Neutrophil (primary cell): ENCODE measurements around the gene TMEM132E.

Source experiments
- H3K27ac ChIP-seq: fragments of 200-600 bp; sonication (generic); 2 replicates; pipeline ENCODE4 v1.5.1; 2016; ENCODE audit warnings: mild to moderate bottlenecking, moderate library complexity
- H3K27me3 ChIP-seq: fragments of 200-600 bp; sonication (generic); 2 replicates; pipeline ENCODE4 v1.6.0; 2016; ENCODE audit warnings: mild to moderate bottlenecking
- H3K36me3 ChIP-seq: fragments of 200-600 bp; sonication (generic); 2 replicates; pipeline ENCODE4 v1.5.1; 2017
- H3K4me1 ChIP-seq, 2 experiments: fragments of 200-600 bp in 1 of 2; sonication (generic) in 1 of 2; 1 replicate in 1 of 2; 2 replicates in 1 of 2; pipeline versions ENCODE4 v1.5.1 to v1.6.1; 2013 to 2016; ENCODE audit warnings: low read depth in 1 of 2, low read length in 1 of 2, mild to moderate bottlenecking in 1 of 2, moderate library complexity in 1 of 2; ENCODE audit not compliant: control insufficient read depth in 1 of 2, insufficient read depth in 1 of 2
- H3K4me3 ChIP-seq, 2 experiments: fragments of 200-600 bp in 1 of 2; sonication (generic) in 1 of 2; 1 replicate in 1 of 2; 2 replicates in 1 of 2; pipeline ENCODE4 v1.5.1; 2013 to 2016; ENCODE audit warnings: low read depth in 1 of 2, low read length in 1 of 2, mild to moderate bottlenecking in 1 of 2, moderate library complexity in 1 of 2
- H3K9me3 ChIP-seq: fragments of 200-600 bp; sonication (generic); 2 replicates; pipeline ENCODE4 v1.5.1; 2016
- TF ChIP-seq, protein P1 (sequence below): fragments of 200-600 bp; sonication (generic); IDR thresholded peaks from 2 replicates; pipeline ENCODE4 v1.5.1; 2016; ENCODE audit warnings: antibody characterized with exemption

Gene TMEM132E

DNA sequence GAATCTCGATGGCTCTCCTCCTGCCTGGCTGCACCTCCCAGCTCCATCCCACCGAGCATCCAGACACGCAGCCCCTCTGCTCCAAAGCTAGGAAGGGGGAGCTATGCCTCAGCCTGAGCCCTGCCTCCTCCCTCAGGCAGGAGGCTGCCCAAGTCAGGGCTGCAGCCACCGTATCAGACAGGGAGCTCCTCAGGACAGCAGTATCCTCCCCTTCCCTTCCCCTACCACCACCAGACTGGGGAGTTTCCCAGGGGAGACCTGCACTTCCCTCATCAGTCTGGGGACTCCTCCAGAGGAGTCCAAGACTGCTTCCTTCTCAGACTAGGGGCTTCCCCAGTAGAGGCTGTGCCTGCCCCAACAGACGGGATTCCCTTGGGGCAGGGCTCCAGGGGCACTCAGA, 17.5 kb downstream of the TMEM132E start:
- Histone ChIP-seq H3K36me3 (no peaks in the 10 kb centered on the region), H3K4me1 (no peaks in the 10 kb centered on the region), H3K27ac (no peak overlapping the region), H3K4me3 (no peak overlapping the region), H3K27me3 (peaks cover 73% of the 10 kb centered on the region), H3K9me3 (no peaks in the 10 kb centered on the region)
- TF ChIP-seq, protein P1, sequence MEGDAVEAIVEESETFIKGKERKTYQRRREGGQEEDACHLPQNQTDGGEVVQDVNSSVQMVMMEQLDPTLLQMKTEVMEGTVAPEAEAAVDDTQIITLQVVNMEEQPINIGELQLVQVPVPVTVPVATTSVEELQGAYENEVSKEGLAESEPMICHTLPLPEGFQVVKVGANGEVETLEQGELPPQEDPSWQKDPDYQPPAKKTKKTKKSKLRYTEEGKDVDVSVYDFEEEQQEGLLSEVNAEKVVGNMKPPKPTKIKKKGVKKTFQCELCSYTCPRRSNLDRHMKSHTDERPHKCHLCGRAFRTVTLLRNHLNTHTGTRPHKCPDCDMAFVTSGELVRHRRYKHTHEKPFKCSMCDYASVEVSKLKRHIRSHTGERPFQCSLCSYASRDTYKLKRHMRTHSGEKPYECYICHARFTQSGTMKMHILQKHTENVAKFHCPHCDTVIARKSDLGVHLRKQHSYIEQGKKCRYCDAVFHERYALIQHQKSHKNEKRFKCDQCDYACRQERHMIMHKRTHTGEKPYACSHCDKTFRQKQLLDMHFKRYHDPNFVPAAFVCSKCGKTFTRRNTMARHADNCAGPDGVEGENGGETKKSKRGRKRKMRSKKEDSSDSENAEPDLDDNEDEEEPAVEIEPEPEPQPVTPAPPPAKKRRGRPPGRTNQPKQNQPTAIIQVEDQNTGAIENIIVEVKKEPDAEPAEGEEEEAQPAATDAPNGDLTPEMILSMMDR = no peak

DNA sequence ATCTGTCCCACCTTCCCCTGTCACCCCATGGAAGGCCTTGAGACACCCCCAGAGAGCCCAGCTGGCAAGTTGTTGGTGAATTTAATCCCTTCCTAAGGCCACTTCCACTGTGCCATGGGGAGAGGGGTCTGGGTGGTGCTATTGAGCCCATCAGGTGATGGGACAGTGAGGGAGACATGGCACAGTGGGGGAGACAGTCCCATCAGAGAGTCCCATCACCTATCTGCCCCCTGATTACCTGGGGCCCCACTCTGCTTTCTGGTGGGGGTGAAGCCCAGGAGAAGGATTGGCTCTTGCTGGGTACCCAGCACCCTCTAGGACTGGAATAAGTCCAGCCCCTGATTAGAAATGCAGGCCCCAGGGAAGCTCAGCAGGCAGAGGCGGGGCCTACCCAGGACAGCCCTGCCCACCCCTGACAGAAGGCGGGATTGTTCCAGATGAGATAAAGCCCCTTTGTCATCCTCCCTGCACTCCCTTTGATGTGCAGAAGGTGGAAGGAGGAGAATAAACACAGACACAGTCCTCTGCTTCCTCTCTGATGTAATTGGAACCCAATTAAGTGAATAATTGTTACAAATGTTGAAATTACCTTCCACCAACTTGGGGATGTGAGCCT, 18.9 kb downstream of the TMEM132E start:
- Histone ChIP-seq H3K36me3 (no peaks in the 10 kb centered on the region), H3K4me1 (no peaks in the 10 kb centered on the region), H3K27me3 (peaks cover 61% of the 10 kb centered on the region), H3K4me3 (no peak overlapping the region), H3K27ac (no peak overlapping the region), H3K9me3 (no peaks in the 10 kb centered on the region)
- TF ChIP-seq, protein P1 = no peak

DNA sequence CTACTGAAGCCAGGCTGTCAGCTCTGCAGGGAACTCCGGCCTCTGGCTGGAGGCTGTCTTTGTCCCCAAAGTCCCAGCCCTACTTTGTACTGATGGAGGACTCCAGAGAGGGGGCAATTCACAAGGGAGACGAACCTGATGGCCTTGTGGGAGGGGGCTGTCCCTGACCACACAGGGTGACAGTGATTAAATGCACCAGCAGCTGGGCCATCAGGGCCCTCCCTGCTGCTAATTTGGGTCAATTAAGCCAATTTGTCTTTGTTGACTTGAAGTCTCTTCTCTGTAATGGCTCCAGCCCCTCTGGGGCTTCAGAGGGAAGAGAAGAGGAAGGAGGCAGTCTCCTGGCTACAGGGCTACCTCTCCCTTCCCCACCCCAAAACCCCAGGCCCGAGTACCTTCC, 22.0 kb downstream of the TMEM132E start:
- H3K27me3 ChIP-seq = peaks cover 45% of the 10 kb centered on the region
- H3K27ac ChIP-seq = no peak overlapping the region
- no peak overlapping the region for H3K4me3 ChIP-seq
- no peaks in the 10 kb centered on the region for H3K4me1 ChIP-seq
- H3K9me3 ChIP-seq = no peaks in the 10 kb centered on the region
- no peaks in the 10 kb centered on the region for H3K36me3 ChIP-seq
- TF ChIP-seq, protein P1 = no peak

DNA sequence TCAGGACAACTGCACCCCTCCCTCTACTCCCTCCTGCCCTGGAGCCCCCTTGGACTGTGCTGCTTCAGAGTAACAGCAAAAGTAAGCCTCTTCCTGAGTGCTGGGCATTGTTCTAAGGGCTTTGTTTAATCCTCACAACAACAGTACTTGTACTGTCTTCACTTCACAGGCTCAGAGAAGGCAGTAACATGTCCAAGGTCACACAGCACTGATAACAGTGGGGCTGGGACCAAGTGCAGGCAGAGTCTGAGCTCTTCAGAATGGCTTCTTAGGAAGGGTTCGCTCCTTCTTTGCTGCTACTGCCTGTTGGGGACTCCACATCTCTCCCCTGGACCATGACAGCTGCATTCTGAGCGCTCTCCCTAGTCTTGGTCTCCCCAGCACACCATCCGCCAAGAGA, 24.6 kb downstream of the TMEM132E start:
- Histone ChIP-seq H3K4me1 (no peaks in the 10 kb centered on the region), H3K36me3 (no peaks in the 10 kb centered on the region), H3K27me3 (peaks cover 57% of the 10 kb centered on the region), H3K4me3 (no peak overlapping the region), H3K9me3 (no peaks in the 10 kb centered on the region), H3K27ac (no peak overlapping the region)
- TF ChIP-seq, protein P1 = no peak

DNA sequence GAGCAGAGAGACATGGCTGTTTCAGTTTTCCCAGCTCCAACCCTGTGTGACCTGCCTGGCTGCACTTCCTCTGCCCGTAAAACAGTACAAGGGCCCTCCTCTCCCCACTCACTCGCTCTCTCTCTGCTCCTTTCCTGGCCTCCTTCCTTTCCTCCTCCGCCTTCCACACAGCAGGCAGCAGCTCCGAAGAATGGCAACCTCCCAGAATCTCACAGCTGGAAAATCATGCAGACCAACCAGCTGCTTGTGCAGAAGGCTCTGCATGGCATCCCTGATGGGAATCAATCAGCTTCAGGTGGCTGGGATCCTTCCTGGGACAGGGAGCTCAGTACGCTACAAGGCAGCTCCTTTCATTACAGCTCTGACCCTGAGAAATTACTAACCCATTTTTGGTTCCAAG, 27.4 kb downstream of the TMEM132E start:
- TF ChIP-seq, protein P1 = no peak
- Histone ChIP-seq H3K9me3 (no peaks in the 10 kb centered on the region), H3K27me3 (peaks cover 68% of the 10 kb centered on the region), H3K4me1 (no peaks in the 10 kb centered on the region), H3K36me3 (no peaks in the 10 kb centered on the region), H3K27ac (no peak overlapping the region), H3K4me3 (no peak overlapping the region)

DNA sequence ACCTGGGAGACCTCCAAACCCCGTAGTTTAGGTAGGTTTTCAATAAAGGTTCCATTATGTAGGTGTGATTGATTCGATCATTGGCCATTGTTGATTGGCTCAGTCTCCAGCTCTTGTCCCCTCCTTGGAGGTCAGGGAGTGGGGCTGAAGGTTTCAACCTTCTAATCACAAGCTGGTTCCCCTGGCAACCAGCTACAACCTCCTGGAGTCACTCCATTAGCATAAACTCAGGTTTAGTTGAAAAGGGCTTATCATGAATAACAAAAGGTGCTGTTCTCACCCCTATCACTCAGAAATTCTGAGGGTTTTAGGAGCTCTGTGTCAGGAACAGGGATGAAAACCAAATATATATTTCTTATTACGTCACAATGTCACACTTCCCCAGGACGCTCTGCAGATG, 28.5 kb downstream of the TMEM132E start:
- Histone ChIP-seq H3K27me3 (peaks cover 79% of the 10 kb centered on the region), H3K9me3 (no peaks in the 10 kb centered on the region), H3K27ac (no peak overlapping the region), H3K4me3 (no peak overlapping the region), H3K4me1 (no peaks in the 10 kb centered on the region), H3K36me3 (no peaks in the 10 kb centered on the region)
- TF ChIP-seq, protein P1 = no peak
